ENCODE measurements around the gene CT45A8. TPM values are rescaled to one million over a fixed set of nuclear protein-coding genes. Genes with fewer than 3 reads are reported as not detected.
"Not testable (repeated sequence)": the region's sequence is repeated elsewhere in the genome, so short reads cannot be mapped to it uniquely, and the experiment has no call there.

Gene CT45A8, protein sequence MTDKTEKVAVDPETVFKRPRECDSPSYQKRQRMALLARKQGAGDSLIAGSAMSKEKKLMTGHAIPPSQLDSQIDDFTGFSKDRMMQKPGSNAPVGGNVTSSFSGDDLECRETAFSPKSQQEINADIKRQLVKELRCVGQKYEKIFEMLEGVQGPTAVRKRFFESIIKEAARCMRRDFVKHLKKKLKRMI
- not detected in 2 replicates for total RNA-seq

DNA sequence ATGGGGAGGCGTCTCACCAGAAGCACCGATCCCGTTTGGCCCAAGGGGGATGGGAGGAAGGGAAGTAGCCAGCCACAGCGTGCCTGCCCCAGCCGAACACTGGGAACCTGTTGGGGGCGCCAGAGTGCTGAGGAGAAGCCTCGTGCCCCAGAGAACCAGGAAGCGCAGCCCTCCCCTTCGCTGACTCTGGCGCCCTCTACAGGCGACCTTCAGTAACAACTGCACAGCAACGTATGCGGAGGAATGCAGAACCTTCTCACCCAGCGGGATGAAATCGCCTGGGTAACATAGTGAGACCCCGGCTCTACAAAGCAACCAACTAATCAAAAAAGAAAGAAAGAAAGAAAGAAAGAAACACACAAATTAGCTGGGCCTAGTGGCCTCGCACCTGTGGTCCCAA lies at the start of gene CT45A8:
TSS of gene CT45A8 (minus strand) at position 101 of the 400 bp plus-strand sequence. CDS start 3,755 bp downstream, outside the sequence.
- DNase-seq (ENCODE audit: low read depth in 2 of 2), result not testable (repeated sequence)

DNA sequence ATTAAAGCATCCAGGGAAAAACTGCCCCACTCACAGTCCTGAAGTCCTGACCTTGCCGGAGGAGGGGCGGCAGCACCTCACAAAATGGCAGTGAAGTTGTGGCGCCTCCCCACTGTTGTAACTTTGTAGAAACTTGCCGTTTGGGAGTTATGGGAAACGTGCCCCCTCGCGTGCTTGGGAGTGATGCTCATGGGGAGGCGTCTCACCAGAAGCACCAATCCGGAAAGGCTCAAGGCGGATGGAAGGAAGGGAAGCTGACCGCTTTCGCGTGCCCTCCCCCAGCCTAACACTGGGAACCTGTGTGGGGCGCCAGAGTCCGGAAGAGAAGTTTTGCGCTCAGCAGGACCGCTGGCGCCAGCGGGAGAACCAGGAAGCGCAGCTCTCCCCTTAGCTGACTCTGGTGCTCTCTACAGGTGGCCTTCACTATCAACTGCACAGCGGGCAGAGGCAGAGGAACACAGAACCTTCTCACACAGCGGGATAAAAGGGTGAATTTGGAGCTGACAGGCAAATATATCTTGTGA lies 39.0 kb upstream of the CT45A8 start, which contains the start of the genes CT45A10 and SAGE1:
TSS of gene CT45A10 (minus strand) at position 151 of the 524 bp plus-strand sequence. CDS start 8,100 bp downstream, outside the sequence.
TSS of gene SAGE1 (plus strand) at position 423 of the 524 bp plus-strand sequence. CDS start 2,527 bp downstream, outside the sequence.
- DNase-seq (ENCODE audit: low read depth in 2 of 2), result no peak

DNA sequence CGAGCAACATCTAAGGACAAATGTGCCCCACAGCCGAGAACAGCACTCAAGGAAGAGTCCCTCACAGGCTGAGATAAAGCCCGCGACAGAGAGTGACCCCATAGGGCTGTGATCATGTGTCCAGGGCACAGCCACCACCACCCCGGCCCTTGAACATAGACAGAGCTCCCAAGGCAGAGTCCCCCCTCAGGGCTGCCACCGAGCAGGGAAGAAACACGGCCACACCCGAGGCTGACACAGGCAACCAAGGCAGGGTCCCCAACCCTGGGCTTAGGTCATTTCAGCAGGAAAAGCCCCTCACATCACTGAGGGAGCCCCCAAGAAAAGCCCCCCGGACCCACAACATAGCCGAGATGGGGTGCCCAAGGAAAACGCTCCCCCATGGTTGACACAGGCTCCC lies 38.4 kb upstream of the CT45A8 start:
- DNase-seq (ENCODE audit: low read depth in 2 of 2), result no peak

DNA sequence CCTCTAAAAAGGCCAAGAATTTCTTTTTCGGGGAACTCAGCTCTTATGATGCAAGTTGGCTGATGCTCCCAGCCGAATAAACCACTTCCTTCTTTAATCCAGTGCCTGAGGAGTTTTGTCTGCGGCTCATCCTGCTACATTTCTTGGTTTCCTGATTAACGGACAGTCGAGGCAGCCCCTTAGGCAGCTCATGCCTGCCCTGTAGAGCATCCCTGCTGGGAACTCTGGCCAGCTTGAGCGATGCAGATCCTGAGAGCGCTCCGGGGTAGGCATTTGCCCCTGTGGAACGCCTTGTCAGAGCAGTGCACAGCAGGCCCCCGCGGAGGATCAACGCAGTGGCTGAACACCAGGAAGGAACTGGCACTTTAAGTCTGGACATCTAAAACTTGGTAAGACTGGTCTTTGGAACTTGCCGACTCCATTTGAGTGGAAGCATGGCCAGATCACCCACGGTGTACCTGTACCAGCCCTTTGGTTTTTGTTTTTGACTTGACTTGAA lies 35.8 kb upstream of the CT45A8 start:
- no peak for DNase-seq (ENCODE audit: low read depth in 2 of 2)

DNA sequence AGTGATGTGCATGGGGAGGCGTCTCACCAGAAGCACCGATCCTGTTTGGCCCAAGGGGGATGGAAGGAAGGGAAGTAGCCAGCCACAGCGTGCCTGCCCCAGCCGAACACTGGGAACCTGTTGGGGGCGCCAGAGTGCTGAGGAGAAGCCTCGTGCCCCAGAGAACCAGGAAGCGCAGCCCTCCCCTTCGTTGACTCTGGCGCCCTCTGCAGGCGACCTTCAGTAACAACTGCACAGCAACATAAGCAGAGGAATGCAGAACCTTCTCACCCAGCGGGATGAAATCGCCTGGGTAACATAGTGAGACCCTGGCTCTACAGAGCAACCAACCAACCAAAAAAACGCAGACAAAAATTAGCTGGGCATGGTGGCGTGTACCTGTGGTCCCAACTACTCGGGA lies 34.6 kb upstream of the CT45A8 start:
- DNase-seq (ENCODE audit: low read depth in 2 of 2), result not testable (repeated sequence)

DNA sequence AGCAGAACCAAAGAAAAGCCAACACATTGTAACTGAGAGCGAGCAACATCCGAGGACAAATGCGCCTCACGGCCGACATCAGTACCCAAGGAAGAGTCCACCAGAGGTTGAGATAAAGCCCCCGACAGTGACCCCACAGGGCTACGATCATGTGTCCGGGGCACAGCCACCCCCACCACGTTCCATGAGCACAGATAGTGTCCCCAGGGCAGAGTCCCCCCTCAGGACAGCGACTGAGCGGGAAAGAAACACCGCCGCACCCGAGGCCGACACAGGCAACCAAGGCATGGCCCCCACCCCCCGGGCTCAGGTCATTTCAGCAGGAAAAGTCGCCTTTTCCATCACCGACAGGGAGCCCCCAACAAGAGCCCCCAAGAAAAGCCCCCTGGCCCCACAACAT lies 33.9 kb upstream of the CT45A8 start:
- DNase-seq (ENCODE audit: low read depth in 2 of 2), result not testable (repeated sequence)

DNA sequence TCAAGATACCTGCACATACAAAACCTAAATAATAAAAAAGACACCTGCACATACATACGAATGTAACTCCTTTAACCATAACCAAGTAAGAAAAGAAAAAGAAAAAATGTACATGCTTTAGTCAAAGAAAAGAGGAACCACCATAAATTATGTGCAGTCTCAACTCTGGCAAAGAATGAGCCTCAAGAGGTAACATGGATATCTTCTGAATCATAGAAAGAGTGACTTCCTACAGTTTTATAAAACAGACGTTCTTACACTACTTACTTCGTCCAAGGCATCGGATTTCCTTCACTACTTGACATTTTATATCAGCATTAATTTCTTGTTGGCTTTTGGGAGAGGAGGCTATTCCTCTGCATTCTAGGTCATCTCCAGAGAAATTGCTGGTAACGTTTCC lies 28.4 kb upstream of the CT45A8 start:
- not testable (repeated sequence) for DNase-seq (ENCODE audit: low read depth in 2 of 2)

DNA sequence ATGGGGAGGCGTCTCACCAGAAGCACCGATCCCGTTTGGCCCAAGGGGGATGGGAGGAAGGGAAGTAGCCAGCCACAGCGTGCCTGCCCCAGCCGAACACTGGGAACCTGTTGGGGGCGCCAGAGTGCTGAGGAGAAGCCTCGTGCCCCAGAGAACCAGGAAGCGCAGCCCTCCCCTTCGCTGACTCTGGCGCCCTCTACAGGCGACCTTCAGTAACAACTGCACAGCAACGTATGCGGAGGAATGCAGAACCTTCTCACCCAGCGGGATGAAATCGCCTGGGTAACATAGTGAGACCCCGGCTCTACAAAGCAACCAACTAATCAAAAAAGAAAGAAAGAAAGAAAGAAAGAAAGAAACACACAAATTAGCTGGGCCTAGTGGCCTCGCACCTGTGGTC lies 17.4 kb upstream of the CT45A8 start, which contains the start of gene CT45A9:
TSS of gene CT45A9 (minus strand) at position 101 of the 400 bp plus-strand sequence. CDS start 3,751 bp downstream, outside the sequence.
- not testable (repeated sequence) for DNase-seq (ENCODE audit: low read depth in 2 of 2)

DNA sequence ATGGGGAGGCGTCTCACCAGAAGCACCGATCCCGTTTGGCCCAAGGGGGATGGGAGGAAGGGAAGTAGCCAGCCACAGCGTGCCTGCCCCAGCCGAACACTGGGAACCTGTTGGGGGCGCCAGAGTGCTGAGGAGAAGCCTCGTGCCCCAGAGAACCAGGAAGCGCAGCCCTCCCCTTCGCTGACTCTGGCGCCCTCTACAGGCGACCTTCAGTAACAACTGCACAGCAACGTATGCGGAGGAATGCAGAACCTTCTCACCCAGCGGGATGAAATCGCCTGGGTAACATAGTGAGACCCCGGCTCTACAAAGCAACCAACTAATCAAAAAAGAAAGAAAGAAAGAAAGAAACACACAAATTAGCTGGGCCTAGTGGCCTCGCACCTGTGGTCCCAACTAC lies 17.2 kb downstream of the CT45A8 start, which contains the start of gene CT45A7:
TSS of gene CT45A7 (minus strand) at position 101 of the 400 bp plus-strand sequence. CDS start 3,747 bp downstream, outside the sequence.
- not testable (repeated sequence) for DNase-seq (ENCODE audit: low read depth in 2 of 2)

DNA sequence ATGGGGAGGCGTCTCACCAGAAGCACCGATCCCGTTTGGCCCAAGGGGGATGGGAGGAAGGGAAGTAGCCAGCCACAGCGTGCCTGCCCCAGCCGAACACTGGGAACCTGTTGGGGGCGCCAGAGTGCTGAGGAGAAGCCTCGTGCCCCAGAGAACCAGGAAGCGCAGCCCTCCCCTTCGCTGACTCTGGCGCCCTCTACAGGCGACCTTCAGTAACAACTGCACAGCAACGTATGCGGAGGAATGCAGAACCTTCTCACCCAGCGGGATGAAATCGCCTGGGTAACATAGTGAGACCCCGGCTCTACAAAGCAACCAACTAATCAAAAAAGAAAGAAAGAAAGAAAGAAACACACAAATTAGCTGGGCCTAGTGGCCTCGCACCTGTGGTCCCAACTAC lies 34.4 kb downstream of the CT45A8 start, which contains the start of gene CT45A2:
TSS of gene CT45A2 (minus strand) at position 101 of the 400 bp plus-strand sequence. CDS start 3,747 bp downstream, outside the sequence.
- not testable (repeated sequence) for DNase-seq (ENCODE audit: low read depth in 2 of 2)

DNA sequence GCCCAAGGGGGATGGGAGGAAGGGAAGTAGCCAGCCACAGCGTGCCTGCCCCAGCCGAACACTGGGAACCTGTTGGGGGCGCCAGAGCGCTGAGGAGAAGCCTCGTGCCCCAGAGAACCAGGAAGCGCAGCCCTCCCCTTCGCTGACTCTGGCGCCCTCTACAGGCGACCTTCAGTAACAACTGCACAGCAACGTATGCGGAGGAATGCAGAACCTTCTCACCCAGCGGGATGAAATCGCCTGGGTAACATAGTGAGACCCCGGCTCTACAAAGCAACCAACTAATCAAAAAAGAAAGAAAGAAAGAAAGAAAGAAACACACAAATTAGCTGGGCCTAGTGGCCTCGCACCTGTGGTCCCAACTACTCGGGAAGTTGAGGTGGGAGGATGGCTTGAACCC lies 51.7 kb downstream of the CT45A8 start, which contains the start of gene CT45A6:
TSS of gene CT45A6 (minus strand) at position 101 of the 400 bp plus-strand sequence. CDS start 3,794 bp downstream, outside the sequence.
- not testable (repeated sequence) for DNase-seq (ENCODE audit: low read depth in 2 of 2)

Other genes with a start within 250 kb of the CT45A8 start
- not detected in 2 replicates for gene CT45A1, start 140.9 kb downstream of the CT45A8 start, total RNA-seq
- gene CT45A3, start 86.3 kb downstream of the CT45A8 start, total RNA-seq, result not detected in 2 replicates
- gene CT45A5, start 69.0 kb downstream of the CT45A8 start, total RNA-seq, result not detected in 2 replicates
- gene CT45A6, start 51.8 kb downstream of the CT45A8 start, total RNA-seq, result not detected in 2 replicates
- gene CT45A2, start 34.5 kb downstream of the CT45A8 start, total RNA-seq, result not detected in 2 replicates
- not detected in 2 replicates for gene CT45A7, start 17.3 kb downstream of the CT45A8 start, total RNA-seq
- gene CT45A9, start 17.3 kb upstream of the CT45A8 start, total RNA-seq, result not detected in 2 replicates
- gene CT45A10, start 38.9 kb upstream of the CT45A8 start, total RNA-seq, result not detected in 2 replicates
- gene SAGE1, start 39.2 kb upstream of the CT45A8 start, total RNA-seq, result not detected in 2 replicates
- 5.4 and 6.3 TPM in 2 replicates for gene MMGT1, start 119.5 kb upstream of the CT45A8 start, total RNA-seq
- gene SLC9A6, start 130.9 kb upstream of the CT45A8 start, total RNA-seq, result 16.3 and 16.6 TPM in 2 replicates

All from dermis microvascular lymphatic vessel endothelial cell (primary cell).